ENCODE measurements around the gene RRAGC. TPM values are rescaled to one million over a fixed set of nuclear protein-coding genes. Genes with fewer than 3 reads are reported as not detected.

Gene RRAGC
- polyA plus RNA-seq, 3 donors, result 6.6 to 10.4 (median 8.0) TPM

DNA sequence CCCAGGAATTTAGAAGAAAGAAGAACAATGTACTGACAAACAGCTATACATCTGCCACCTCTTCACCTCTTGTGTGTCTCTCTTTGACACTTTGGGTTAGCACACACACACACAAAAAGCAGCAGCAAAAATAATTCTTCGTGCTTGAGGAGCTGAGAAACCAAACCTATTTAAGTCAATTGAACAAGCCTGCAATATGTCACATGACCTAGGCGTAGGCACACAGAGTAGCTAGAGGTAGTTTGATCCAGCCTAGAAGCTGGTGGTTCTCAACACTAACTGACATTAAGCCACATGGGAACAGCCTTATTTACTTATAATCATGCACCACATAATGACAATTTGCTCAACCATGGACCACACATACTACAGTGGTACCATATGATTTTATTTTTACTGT, 32.3 kb downstream of the RRAGC start:
- no peak overlapping the region for H3K27ac ChIP-seq (ENCODE audit: low read depth in 1 of 2, low read length in 2 of 2)

DNA sequence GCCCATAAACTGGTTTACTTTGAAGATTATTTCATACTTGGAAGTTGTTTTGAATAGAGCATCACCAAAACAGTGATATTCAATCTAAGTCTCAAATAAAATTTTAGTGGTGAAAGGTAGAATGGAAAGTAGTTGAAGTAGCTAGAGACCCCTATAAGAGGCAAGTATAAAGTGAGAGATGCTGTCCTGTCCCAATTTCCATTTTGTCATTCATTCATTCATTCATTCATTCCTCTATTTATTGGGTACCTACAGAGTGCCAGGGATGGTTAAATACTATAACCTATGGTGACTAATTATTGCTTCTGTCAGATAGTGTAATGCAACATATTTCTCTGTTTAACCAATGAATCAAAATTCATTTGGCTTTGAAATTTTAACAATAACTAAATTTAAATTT, 32.7 kb downstream of the RRAGC start:
- peaks cover 12% of the 10 kb centered on the region for H3K4me1 Mint-ChIP-seq
- no peak overlapping the region for H2AFZ ChIP-seq (ENCODE audit: insufficient read depth, low read depth, low read length, poor library complexity, severe bottlenecking)
- no peak overlapping the region for H3K4me3 ChIP-seq (replicated peaks in 1 of 3; ENCODE audit: low read depth in 2 of 3, low read length in 3 of 3)
- no peak for DNase-seq
- intact Hi-C loops (cut with micrococcal nuclease), result no loop called here
- H3K4me3 Mint-ChIP-seq, result no peak overlapping the region
- no peak overlapping the region for H3K27ac Mint-ChIP-seq
- no peaks in the 10 kb centered on the region for H3K9me3 Mint-ChIP-seq
- no peaks in the 10 kb centered on the region for H3K36me3 ChIP-seq (replicated peaks in 1 of 2; ENCODE audit: control insufficient read depth in 1 of 2, insufficient read depth in 2 of 2, low read length in 2 of 2)
- no peak overlapping the region for H3K4me2 ChIP-seq (replicated peaks; ENCODE audit: extremely low read depth, low read length, poor library complexity, severe bottlenecking)
- H3K9me3 ChIP-seq (replicated peaks in 1 of 2; ENCODE audit: control insufficient read depth in 1 of 2, insufficient read depth in 1 of 2, low read length in 2 of 2), result no peaks in the 10 kb centered on the region
- H3K27ac ChIP-seq (ENCODE audit: low read depth in 1 of 2, low read length in 2 of 2), result no peak overlapping the region
- H3K4me1 ChIP-seq (ENCODE audit: control insufficient read depth in 1 of 2, insufficient read depth in 2 of 2, low read length in 2 of 2), result peaks cover 0 to 6% of the 10 kb centered on the region in 2 donors
- no peaks in the 10 kb centered on the region for H4K20me1 ChIP-seq (ENCODE audit: insufficient read depth, low read length)
- TF ChIP-seq, protein P1, sequence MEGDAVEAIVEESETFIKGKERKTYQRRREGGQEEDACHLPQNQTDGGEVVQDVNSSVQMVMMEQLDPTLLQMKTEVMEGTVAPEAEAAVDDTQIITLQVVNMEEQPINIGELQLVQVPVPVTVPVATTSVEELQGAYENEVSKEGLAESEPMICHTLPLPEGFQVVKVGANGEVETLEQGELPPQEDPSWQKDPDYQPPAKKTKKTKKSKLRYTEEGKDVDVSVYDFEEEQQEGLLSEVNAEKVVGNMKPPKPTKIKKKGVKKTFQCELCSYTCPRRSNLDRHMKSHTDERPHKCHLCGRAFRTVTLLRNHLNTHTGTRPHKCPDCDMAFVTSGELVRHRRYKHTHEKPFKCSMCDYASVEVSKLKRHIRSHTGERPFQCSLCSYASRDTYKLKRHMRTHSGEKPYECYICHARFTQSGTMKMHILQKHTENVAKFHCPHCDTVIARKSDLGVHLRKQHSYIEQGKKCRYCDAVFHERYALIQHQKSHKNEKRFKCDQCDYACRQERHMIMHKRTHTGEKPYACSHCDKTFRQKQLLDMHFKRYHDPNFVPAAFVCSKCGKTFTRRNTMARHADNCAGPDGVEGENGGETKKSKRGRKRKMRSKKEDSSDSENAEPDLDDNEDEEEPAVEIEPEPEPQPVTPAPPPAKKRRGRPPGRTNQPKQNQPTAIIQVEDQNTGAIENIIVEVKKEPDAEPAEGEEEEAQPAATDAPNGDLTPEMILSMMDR (IDR thresholded peaks at IDR 0.05), result no peak
- peaks cover 0 to 2% (median 0%) of the 10 kb centered on the region in 3 donors for H3K27me3 Mint-ChIP-seq (ENCODE audit: low read depth in 3 of 3)
- H3K9ac ChIP-seq (ENCODE audit: insufficient read depth, low read length, poor library complexity, severe bottlenecking), result no peak overlapping the region
- H3K27me3 ChIP-seq (ENCODE audit: control insufficient read depth in 2 of 2, insufficient read depth in 2 of 2, low read length in 2 of 2), result no peaks in the 10 kb centered on the region
- no peaks in the 10 kb centered on the region for H3K79me2 ChIP-seq (ENCODE audit: insufficient read depth, low read length)
- no peaks in the 10 kb centered on the region for H3K36me3 Mint-ChIP-seq

More for the DNA sequence above, 32.3 kb downstream of the RRAGC start:
- no peak overlapping the region for H3K9ac ChIP-seq (ENCODE audit: insufficient read depth, low read length, poor library complexity, severe bottlenecking)
- Mint-ChIP-seq H3K9me3 (no peaks in the 10 kb centered on the region), H3K4me3 (no peak overlapping the region), H3K27me3 (ENCODE audit: low read depth in 3 of 3) (peaks cover 0 to 2% (median 0%) of the 10 kb centered on the region in 3 donors), H3K36me3 (no peaks in the 10 kb centered on the region), H3K27ac (no peak overlapping the region), H3K4me1 (peaks cover 12% of the 10 kb centered on the region)
- H3K36me3 ChIP-seq (replicated peaks in 1 of 2; ENCODE audit: control insufficient read depth in 1 of 2, insufficient read depth in 2 of 2, low read length in 2 of 2), result no peaks in the 10 kb centered on the region
- TF ChIP-seq, protein P1 (IDR thresholded peaks at IDR 0.05), result no peak
- no peaks in the 10 kb centered on the region for H4K20me1 ChIP-seq (ENCODE audit: insufficient read depth, low read length)
- no peak overlapping the region for H3K4me3 ChIP-seq (replicated peaks in 1 of 3; ENCODE audit: low read depth in 2 of 3, low read length in 3 of 3)
- no peaks in the 10 kb centered on the region for H3K79me2 ChIP-seq (ENCODE audit: insufficient read depth, low read length)
- H3K9me3 ChIP-seq (replicated peaks in 1 of 2; ENCODE audit: control insufficient read depth in 1 of 2, insufficient read depth in 1 of 2, low read length in 2 of 2), result no peaks in the 10 kb centered on the region
- 63% methylated on average over 2 of the region's 2 CpGs for WGBS (ENCODE audit: insufficient coverage)
- intact Hi-C loops (cut with micrococcal nuclease), result no loop called here
- H3K4me1 ChIP-seq (ENCODE audit: control insufficient read depth in 1 of 2, insufficient read depth in 2 of 2, low read length in 2 of 2), result peaks cover 0 to 6% of the 10 kb centered on the region in 2 donors
- no peak overlapping the region for H3K4me2 ChIP-seq (replicated peaks; ENCODE audit: extremely low read depth, low read length, poor library complexity, severe bottlenecking)
- DNase-seq, result no peak
- H3K27me3 ChIP-seq (ENCODE audit: control insufficient read depth in 2 of 2, insufficient read depth in 2 of 2, low read length in 2 of 2), result no peaks in the 10 kb centered on the region
- H2AFZ ChIP-seq (ENCODE audit: insufficient read depth, low read depth, low read length, poor library complexity, severe bottlenecking), result no peak overlapping the region
